Fibroblast of gingiva (primary cell): Measurements from ENCODE around the gene SLC12A7.
"Not testable (repeated sequence)": the region's sequence is repeated elsewhere in the genome, so short reads cannot be mapped to it uniquely, and the experiment has no call there.

Experiments
- DNase-seq: peaks from one replicate; pipeline ENCODE4 v3.0.0-alpha.2; 2011; ENCODE audit warnings: low read depth

Gene SLC12A7

DNA sequence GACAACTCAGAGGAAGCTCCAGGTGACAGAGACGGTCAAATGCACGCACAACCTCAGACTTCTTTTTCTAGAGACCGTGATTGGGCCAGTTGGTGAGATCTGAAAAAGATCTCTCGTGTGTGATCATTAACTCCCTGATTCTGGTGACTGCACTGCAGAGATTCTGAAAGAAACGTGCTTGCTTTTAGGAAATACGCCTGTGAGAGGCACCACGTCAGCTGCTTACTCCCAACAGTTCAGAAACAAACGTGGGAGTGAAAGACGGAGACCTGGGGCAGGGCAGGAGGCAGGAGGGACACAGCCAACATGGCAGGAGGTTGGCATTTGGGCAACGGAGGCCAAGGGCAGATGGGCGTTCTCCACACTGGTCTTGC is 15.9 kb downstream of the SLC12A7 start:
- DNase-seq = no peak

DNA sequence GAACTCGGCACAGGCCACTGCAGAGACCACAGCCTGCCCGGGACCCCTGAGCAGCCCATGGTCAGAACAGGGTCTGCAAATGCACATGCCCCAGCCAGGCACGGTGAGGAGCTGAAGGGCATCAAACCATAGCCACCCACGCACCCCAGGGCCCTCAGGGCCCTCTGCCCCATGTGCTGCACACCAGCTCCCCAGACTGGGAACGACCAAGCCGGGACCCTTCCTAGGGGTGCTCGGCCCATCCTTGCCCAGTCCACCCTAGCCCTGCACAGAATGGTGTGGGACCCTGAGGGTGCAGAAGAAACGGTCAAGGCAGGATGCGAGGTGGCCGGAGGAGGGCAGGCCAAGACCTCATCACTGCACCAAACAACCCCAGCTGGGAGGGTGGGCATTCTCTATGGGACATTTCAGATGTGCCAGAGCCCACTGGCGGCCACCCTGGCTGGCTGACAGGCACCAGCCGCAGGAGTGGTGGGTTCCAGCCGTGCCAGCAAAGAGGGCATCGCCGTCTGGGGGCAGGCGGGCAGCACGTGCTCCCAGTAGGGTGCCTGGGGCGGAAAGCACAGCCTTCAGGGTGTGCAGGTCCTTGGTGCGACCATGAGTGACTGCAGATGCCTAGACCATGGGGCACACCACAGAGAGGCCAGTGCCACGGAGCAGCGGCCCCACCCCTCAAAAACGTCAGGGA is 16.4 kb downstream of the SLC12A7 start:
- no peak for DNase-seq

DNA sequence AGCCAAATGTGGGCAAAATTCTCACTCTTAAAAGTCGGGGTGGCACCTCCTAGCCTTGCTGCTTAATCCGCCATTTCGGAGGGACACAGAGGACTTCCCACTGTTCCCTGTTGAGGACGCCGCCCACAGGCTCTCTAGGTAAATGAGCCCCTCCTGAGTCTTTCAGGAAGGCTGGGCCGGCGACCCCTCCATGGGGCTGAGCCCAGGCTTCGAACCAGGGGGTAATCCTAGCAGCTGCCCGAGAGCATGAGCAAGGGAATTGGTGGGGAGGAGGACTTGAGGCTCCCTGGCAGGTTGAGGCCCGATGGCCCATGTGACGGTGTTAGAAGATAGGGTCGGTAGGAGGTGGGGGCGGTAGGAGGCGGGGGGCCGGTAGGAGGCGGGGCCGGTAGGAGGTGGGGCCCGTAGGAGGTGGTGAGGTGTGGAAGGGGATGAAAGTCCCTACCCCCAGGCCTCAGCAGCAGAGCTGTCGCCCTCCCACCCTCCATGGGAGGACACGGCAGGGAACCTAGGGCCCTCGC is 17.1 kb downstream of the SLC12A7 start:
- DNase-seq = no peak

DNA sequence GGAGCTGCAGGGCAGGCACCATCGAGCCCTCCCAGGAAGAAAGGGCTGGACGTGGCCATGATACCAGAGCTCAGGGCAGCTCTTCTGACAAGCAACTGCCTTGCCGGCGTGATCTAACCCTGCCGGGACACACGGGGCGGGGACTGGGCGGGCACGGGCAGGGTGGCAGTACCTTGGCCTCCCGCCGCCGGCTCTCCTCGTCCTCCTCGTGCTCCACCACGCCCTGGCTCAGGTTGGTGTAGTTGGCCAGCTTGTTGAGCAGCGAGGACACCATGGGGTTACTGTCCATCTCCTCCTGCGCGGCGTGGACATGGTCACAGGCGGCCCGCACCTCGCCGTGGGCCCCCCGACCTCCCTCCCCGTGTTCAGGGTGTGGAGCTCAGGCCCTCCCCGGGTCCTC is 18.5 kb downstream of the SLC12A7 start:
- DNase-seq = no peak

DNA sequence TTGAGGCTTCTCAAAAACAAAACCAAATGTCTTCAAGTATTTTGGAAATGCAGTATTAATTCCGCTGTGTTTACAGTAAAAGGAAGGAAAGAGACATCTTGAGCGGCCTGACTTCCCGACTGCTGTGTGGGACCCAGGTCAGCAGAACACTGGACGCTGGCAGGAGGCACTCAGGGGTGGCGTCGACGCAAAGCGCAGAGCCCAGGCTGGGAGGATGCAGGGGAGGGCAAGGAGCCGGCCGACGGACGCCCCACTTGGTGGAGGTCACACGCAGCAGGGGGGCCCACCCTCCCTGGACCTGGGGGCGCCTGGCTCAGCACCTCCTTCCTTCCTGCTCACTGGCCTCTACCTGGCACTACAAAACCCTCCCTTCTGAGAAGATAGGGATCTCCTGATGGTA is 19.7 kb downstream of the SLC12A7 start:
- no peak for DNase-seq

DNA sequence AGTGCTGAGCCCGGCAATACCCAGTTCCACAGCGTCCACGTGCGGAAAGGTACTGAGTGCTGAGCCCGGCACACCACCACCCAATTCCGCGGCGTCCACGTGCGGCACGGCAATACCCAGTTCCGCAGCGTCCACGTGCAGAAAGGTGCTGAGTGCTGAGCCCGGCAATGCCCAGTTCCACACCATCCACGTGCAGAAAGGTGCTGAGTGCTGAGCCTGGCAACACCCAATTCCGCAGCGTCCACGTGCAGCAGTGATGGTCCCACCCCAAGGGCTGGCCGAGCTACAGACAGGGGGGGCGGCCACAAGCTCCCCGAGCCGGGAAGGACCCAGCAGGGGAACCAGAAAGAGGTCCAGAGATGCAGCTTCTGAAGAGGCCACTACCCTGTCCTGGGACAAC is 20.2 kb downstream of the SLC12A7 start:
- DNase-seq = no peak

DNA sequence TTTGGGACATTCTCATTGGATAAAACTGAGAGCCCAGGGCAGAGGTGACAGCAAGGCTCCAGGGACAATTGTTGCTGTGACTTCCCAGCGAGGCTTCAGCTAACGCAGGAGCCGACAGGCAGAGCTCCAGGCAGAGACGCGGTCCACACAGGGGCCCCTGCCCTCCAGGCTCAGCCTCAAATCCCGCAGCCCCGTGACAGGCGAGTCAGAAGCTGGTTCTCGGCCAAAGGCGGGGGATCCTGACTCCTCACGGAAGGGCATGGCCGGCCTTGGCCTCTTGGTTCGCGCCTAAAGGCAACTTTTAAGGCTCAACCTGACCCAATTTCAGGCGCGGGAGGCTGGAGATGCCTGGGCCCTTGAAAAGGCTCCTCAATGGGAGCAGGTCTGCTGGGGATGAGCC is 21.3 kb downstream of the SLC12A7 start:
- DNase-seq = no peak

DNA sequence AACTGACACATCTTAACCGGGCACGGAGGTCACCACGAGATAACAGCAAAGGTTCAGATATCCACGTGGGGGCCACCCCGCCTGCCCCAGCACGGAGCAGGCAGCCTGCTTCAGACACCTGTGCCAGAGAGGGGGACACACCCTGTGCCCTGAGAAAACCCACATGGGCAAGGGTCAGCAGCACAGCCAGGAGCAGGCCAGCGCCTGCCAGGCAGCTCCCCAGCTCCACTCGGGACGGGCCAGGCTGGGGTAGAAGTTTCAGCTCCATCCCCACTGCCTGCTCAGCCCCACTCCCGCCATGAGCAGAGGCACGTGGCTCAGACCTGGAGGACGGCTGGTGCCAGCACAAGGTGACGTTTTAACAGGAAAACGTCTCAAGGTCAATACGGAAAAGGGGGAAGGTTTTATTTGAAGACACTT is 22.2 kb downstream of the SLC12A7 start:
- no peak for DNase-seq

DNA sequence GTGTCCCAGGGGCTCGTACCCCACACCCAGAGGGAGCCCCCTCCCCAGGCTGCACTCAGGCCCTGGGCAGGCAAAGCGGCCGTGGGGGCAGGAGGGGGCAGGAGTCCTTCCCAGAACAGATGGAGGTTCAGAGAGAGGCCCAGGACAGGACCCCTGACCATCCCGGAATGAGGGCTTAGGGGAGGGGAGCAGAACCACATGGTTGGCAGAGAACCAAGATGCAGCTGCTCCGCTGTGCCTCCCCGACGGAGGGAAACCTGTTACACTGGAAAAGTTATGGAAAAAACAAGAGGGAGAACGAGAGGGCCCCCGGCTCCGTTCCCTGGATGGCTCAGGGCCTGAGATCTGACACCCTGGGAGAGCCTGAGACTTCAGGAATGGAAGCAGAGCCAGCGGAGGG is 22.7 kb downstream of the SLC12A7 start:
- DNase-seq = no peak

DNA sequence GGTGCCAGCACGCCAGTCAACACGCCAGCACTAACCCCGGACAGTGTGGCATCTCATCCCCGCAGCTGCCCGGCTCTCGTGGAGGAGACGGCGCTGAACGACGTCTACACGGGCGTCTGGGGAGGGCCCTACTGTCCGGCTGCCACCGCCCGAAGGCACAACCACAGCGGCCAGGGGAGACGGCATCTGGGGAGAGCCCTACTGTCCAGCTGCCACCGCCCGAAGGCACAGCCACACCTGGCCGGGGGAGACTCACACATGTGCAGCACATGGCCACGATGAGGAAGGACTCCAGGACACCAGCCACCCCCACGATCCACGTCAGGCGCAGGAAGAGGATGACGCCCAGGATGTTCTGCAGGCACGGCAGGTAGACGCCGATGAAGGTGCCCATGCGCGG is 23.1 kb downstream of the SLC12A7 start:
- no peak for DNase-seq

DNA sequence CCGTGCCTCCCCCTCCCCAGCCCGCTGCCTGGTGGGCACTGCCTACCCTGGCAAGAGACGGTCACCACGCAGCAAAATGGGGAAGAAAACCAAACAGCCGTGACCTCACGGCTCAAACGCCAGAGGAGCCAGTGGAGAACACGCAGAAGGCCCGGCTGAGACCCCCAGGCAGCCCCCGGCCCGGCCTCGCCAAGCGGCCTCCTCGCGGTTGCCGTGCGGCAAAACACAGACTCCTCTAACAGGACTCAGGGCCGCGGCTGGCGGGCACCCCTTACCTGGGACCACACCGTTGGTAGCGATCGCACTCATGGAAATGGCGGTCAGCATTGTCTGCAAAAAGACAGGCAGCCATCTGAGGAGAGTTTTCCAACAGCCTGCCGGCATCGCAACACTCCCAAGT is 23.8 kb downstream of the SLC12A7 start:
- no peak for DNase-seq

DNA sequence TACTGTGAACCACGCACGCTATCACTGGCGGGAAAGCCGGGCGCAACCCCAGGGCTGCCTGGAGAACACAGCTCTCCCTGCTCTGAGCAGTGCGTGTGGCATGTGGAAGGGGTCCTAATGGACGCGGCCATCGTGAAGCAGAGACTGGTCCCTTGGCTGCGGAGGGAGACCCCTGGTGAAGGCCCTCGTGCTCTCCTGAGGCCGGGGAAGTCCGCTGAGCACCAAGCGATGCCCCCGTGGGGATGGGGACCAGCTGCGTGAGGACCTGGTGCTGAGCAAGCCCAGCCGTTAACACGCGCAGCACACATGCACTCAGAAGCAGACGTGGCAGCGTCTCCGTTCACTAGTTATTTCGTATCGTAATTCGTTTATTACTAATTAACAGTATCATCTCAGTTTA is 24.4 kb downstream of the SLC12A7 start:
- DNase-seq = no peak

DNA sequence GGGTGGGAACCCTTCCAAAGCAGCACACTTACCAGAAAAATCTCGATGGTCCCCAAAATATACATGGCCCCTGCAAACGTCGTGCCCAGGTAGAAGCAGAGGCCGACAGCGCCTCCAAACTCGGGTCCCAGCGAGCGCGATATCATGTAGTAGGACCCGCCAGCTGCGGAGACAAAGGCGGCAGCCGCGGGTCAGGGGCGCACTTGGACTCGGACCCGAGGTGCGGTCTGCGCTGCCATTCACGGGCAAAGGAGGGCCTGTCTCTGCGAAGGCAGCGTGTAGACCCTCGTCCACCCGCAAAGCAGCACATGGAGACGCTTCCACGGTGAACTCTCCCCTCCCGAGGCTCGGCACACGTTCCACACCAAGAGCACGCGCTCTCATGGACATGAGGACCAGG is 25.0 kb downstream of the SLC12A7 start:
- no peak for DNase-seq

DNA sequence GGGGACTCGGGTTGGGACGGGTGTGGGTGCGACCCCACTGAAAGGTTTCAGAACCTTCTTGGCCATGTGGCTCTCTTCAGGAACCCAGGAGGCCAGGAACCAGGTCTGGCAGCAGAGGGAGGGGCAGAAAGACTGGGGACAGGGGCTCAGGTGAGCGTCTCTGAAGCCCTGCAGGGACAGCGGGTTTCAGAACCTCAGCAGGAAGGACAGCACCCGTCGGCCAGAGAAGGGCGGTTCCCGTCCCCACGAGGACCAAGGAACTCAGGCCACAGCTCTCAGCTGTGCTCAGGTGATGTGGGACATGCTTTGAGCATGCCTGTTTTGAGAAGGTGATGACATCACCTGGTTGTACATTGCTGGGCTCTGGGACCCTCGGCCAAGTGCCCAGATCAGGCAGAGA is 25.7 kb downstream of the SLC12A7 start:
- no peak for DNase-seq

DNA sequence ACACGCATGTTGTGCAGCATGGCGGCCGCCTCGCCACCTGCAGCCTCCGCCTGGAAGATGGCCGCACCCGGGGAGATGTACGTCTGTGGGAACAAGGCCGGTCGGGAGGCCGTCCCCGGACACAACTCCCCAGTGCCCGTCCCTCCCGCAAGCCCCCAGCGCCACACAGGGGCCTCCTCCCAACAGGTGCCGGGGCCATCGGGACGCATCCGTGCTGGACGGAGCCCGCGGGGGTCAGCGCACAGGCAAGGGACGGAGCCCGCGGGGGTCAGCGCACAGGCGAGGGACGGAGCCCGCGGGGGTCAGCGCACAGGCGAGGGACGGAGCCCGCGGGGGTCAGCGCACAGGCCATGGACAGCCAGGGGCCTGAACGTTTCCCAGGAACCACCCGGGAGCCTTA is 26.5 kb downstream of the SLC12A7 start:
- no peak for DNase-seq

DNA sequence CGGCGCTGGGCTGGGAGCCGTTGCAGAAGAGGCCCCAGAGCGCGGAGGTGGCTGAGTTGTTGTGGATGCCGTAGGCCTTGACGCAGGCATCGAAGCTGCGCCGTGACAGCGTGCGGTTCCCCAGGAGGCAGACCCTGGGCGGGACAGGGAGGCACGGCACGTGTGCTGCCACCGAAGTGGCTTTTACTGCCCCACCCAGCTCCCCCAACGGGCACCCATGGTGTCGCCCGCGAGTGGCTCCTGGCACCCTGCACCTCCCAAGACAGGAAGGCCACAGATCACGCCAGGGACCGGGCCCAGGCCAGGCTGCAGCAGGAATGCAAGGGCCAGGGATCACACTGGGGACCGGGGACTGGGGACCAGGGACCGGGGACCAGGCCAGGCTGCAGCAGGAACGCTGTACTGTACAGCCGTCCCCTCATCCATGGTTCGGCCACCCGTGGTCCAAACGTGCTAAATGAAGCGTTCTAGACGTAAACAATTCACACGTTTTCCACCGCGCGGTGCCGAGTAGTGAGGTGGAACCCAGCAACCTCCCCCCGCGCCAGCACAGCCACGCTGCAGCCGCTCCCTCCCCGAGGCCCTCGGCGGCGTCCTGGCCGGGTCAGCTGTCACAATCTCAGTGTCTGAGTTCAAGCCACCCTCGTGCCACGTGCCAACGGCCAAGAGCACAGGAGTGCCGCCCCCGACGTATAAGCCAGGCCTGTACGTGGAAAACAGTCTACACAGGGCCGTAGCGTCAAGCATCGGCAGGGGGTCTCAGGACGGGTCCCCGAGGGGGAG is 27.8 kb downstream of the SLC12A7 start:
- DNase-seq = no peak

DNA sequence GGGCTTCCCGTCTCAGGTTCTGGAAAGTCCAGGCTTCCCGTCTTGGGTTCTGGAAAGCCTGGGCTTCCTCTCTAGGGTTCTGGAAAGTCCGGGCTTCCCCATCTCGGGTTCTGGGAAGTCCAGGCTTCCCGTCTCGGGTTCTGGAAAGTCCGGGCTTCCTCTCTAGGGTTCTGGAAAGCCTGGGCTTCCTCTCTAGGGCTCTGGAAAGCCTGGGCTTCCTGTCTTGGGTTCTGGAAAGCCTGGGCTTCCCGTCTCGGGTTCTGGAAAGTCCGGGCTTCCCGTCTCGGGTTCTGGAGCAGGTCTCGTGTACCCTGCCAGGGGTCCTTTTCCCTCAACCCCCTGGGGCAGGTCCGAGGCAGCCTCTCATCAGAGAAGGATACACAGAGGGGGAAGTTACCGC is 28.8 kb downstream of the SLC12A7 start:
- DNase-seq = not testable (repeated sequence)

DNA sequence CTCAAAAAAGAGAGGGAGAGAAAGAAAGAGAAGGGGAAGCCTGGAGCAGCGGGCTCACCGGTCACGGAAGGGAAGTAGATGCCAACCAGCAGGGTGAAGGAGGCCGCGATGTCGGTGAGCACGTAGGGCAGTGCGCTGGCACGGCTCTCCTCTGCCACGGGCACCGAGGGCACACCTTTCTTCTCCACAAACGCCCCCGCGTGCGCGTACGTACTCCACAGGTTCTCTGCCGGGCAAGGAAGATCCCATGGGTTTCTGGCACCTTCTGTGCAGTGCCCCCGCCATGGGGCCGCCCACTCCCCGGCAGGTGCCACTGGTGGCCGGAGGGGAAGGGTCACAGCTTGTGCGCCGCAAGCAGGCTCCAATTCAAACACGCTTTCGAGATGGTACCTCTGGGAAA is 30.3 kb downstream of the SLC12A7 start:
- no peak for DNase-seq

DNA sequence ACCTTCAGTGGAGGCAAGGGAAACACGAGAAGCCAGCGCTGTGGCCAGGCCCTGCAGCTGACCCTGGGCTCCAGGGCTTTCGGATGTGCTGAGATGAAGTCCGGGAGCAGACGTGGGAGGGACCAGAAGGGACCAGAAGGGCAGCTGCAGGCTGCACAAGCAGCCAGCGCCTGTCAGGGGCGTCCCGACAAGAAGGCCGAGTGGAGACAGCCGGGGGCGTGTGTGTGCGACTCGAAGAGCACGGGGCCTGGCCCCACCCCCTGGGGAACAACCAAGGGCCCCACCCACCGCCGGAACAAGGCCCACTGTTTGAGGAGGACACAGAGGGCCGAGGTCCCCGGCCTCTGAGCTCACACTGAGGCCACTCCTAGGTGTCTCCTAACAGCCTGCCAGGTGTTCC is 31.4 kb downstream of the SLC12A7 start:
- no peak for DNase-seq

DNA sequence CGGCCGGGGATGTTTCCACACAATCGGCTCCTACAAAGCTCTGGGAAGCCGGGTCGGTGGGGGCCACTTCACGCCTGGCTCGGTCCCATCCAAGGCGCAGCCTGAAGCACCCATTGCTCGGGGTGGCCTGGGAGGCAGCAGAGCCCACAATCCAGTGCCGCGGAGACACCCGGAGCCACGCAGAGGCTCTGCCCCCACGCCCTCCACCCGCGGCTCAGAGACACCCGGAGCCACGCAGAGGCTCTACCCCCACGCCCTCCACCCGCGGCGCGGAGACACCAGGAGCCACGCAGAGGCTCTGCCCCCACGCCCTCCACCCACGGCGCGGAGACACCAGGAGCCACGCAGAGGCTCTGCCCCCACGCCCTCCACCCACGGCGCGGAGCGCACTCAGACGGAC is 31.9 kb downstream of the SLC12A7 start:
- DNase-seq = no peak

DNA sequence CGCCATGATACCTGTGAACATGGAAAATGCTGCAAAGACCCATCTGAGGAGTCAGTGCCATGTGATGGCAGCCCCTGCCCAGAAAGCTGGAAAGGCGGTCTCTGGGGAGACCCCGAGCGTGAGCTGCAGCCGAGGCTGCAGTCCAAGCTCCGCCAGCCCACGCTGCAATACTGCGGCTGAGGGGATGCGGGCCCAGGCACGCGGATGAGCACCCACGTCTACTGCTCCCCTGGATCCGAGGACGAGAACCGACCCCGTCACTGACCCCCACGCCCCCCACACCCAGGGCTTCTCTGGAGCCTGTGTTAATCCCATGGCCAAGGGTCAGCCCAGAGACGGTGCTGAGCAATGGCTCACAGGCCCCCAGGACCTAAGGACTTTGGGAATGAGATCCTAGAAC is 32.4 kb downstream of the SLC12A7 start:
- DNase-seq = no peak

DNA sequence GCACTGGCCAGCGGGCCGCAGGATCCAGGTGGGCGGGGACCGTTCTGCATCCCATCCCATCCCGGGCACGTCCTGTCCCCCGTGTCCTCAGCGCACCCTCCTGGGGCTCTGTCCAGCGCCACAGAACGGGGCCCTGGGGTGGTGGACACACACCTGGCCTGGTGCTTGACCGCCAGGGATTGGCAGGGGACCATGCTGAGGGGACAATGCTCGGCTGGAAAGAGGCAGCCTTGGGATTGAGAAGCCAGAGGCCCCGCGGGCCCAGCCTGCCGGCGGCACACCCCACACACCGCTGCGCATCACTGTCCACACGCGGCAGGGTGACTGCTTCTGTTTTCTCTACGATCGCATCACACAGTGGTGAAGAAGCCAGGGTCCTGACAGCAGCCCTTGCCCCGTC is 33.0 kb downstream of the SLC12A7 start:
- no peak for DNase-seq

DNA sequence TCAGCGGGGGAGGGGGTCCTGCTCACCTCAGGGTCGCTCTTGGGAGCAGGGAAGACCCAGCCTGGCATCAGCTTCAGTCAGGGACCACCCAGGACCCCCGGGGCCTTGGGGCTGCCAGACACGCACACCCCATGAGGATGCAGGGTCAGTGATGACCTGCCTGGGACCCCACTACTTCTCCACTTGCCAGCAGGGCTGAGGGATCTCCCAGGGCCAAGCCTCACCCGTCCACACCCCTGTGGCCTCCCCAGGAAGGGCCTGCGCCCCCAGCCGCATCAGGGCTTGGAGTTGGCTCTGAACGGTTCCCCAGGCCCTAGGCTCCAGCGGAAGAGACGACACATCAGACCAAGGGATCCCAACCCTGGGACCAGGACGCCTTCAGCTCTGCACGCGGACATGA is 33.7 kb downstream of the SLC12A7 start:
- no peak for DNase-seq
